ENCODE measurements around the gene SLC1A2.

GRCh38 chr11:35337136-35337913 lies 82.0 kb downstream of the SLC1A2 start:
- no peak for TF ChIP-seq CTCF (conservative IDR thresholded peaks at IDR 0.05 in 1 of 2, IDR thresholded peaks at IDR 0.05 in 1 of 2; ENCODE audit: low read depth in 1 of 2, low read length in 2 of 2)
- TF ChIP-seq EZH2 (IDR thresholded peaks at IDR 0.05; ENCODE audit: low read length, missing control alignments): no peak
